OCI-M2 (cell line): Measurements from ENCODE around the gene TTC23L.

Experiments used
- DNase-seq: peaks from one replicate; lab custom pipeline; 2025; ENCODE audit not compliant: unreplicated experiment; lab: John Stamatoyannopoulos, UW

The TTC23L gene

GRCh38 chr5:34868791-34869190, 29.8 kb downstream of the TTC23L start:
- DNase-seq, result no peak

- no peak for DNase-seq
These were observed 30.3 kb downstream of the TTC23L start for GRCh38 chr5:34869256-34869655.

- no peak for DNase-seq
These were observed 31.4 kb downstream of the TTC23L start for GRCh38 chr5:34870382-34870781.

GRCh38 chr5:34876275-34876674, 37.3 kb downstream of the TTC23L start:
- DNase-seq, result no peak

- DNase-seq, result no peak
These were observed 42.3 kb downstream of the TTC23L start for GRCh38 chr5:34881246-34881645.

- no peak for DNase-seq
These were observed 47.6 kb downstream of the TTC23L start for GRCh38 chr5:34886392-34887119.

- DNase-seq, result no peak
These were observed 50.4 kb downstream of the TTC23L start for GRCh38 chr5:34889394-34889793.

- DNase-seq, result no peak
These were observed 53.0 kb downstream of the TTC23L start for GRCh38 chr5:34891981-34892380.

- DNase-seq, result no peak
These were observed 53.5 kb downstream of the TTC23L start for GRCh38 chr5:34892414-34892813.

GRCh38 chr5:34894716-34895115, 55.8 kb downstream of the TTC23L start:
- no peak for DNase-seq

- no peak for DNase-seq
These were observed 56.9 kb downstream of the TTC23L start for GRCh38 chr5:34895641-34896419.

GRCh38 chr5:34897646-34898045, 58.7 kb downstream of the TTC23L start:
- DNase-seq, result no peak

- DNase-seq, result peak; percentile 1
These were observed 59.4 kb downstream of the TTC23L start for GRCh38 chr5:34898258-34898895.

- DNase-seq, result no peak
These were observed 60.1 kb downstream of the TTC23L start for GRCh38 chr5:34899066-34899465.

- no peak for DNase-seq
These were observed 61.7 kb downstream of the TTC23L start for GRCh38 chr5:34900652-34901051.

GRCh38 chr5:34903260-34903659, 64.3 kb downstream of the TTC23L start:
- DNase-seq, result no peak

- no peak for DNase-seq
These were observed 66.6 kb downstream of the TTC23L start for GRCh38 chr5:34905564-34905963.

GRCh38 chr5:34913072-34913471, 74.1 kb downstream of the TTC23L start:
- no peak for DNase-seq

- DNase-seq, result no peak
These were observed 75.7 kb downstream of the TTC23L start for GRCh38 chr5:34914671-34915138.

- peak; percentile 24 for DNase-seq
These were observed 76.3 kb downstream of the TTC23L start, which contains the start of the genes BRIX1 and RAD1 for GRCh38 chr5:34915139-34915855. Gene BRIX1 (plus strand): TSS chr5:34915711. CDS start chr5:34915739, 28 bp downstream. Gene RAD1 (minus strand): TSS chr5:34915504. CDS start chr5:34914892, 612 bp downstream.

GRCh38 chr5:34915856-34916192, 76.9 kb downstream of the TTC23L start:
- no peak for DNase-seq
